IPS DF 6.9 (cell line): ENCODE data around the gene TMEM97.

Source experiments
- DNase-seq: peaks from one replicate; pipeline ENCODE4 v3.0.0-alpha.2; 2013; ENCODE audit warnings: low read depth, low spot score
- H3K27ac ChIP-seq: one replicate; pipeline ENCODE4 v1.5.1; 2013; ENCODE audit warnings: low read length, control low read depth
- H3K27me3 ChIP-seq: 2 replicates; pipeline ENCODE4 v1.6.1; 2013; ENCODE audit warnings: mild to moderate bottlenecking, low read length; ENCODE audit not compliant: control insufficient read depth, insufficient read depth
- H3K36me3 ChIP-seq: 2 replicates; pipeline ENCODE4 v1.6.1; 2013; ENCODE audit warnings: low read length; ENCODE audit not compliant: control insufficient read depth, insufficient read depth
- H3K4me1 ChIP-seq: 2 replicates; pipeline ENCODE4 v1.6.1; 2013; ENCODE audit warnings: low read length; ENCODE audit not compliant: control insufficient read depth, insufficient read depth
- H3K4me3 ChIP-seq: 2 replicates; pipeline ENCODE4 v1.5.1; 2013; ENCODE audit warnings: mild to moderate bottlenecking, low read length
- H3K9me3 ChIP-seq: 2 replicates; pipeline ENCODE4 v1.6.1; 2013; ENCODE audit warnings: low read length, inconsistent platforms; ENCODE audit not compliant: control insufficient read depth, insufficient read depth
- WGBS: extraction: QIAGEN DNeasy Blood & Tissue Kit; methylation state at CpG from one replicate; pipeline ENCODE4 v1.1.7; 2013; ENCODE audit warnings: mixed read lengths, missing lambda C conversion rate; ENCODE audit not compliant: insufficient read length, insufficient coverage; 5-methylcytosine and 5-hydroxymethylcytosine counted together

Gene TMEM97

DNA sequence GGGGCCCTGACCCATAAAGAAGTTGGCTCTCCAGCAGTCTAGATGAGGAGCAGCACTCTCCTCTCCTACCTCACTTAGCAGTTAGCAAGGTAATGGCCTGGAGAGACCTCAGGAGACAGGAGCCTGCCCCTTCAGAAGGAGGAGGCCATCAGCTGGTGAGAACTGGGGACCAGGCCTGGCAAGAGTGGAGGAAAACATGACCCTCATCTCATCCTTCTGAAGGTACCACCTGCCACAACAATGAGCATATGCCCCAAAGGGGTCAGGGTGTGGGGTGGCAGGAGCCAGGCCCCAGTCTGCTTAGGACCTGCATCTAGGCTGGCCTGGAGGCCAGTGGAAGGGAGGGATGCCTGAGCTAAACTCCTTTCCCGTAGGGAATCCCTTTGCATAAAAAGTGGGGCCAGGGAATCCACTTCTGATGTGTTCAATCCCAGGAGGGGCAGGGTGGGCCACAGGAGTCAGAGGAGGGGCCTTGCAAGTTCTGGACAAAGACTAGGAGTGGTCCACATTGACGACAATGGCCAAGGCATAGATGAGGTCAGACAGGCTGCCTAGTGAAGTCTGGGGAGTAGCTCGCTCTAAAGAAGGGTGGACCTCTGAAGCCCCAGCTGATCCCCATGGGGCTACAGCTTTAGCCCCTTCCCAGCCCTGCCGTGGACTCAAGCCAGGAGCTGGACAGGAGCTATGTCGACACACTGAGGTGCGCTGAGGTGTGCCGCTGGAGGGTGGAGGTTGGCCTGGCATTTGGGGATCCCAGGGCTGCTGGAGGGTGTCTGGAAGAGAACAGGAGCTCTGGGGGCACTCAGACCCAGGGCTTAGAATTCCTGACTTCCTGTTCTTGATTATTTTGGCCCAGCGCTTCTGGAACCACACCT is 45.0 kb downstream of the TMEM97 start:
- Histone ChIP-seq H3K4me1 (no peaks in the 10 kb centered on the region), H3K27ac (no peak overlapping the region), H3K9me3 (no peaks in the 10 kb centered on the region), H3K4me3 (no peak overlapping the region), H3K27me3 (no peaks in the 10 kb centered on the region), H3K36me3 (peaks cover 7% of the 10 kb centered on the region; the same call in 1 of the 2 replicates)
- no CpG with 5 or more reads among the region's 8 CpGs for WGBS
- no peak for DNase-seq

DNA sequence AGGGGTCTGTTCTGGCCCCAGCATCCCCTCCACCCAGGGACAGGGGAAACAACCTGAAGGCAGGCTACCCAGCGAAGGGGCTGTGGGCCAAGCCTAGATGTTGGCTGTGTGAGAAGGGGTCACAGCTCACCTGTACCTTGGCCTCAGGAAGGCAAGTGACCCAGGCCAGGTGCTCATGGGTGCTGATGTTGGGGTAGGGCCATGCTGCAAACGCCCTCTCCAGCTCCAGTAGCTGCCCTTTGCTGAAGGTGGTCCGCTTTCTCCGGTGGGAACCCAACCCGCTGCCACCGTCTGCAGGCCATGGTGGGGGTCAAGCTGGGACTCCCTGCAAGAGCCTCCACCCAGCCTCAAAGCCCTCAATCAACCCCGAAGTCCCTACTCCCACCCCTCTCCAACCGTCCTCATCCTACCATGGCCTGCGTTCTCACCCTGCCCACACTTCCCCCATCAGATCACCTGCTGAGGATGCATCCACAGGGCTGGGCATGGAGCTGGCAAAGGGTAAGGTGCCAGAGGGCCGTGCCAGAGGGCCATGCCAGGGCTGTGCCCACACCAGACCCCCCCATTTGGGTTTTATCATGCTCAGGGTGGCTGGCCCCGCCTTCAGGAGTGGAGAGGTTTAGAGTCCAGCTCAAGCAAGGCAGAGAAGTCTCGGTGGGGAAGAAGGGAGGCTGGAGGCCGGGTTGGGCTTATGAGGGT is 45.8 kb downstream of the TMEM97 start, which contains the start of gene SEBOX:
Gene SEBOX (minus strand): TSS at position 535 of the 699 bp plus-strand sequence. CDS start 48 bp downstream, at position 487.
- H3K9me3 ChIP-seq = no peaks in the 10 kb centered on the region
- no peaks in the 10 kb centered on the region for H3K27me3 ChIP-seq
- H3K36me3 ChIP-seq = peaks cover 7% of the 10 kb centered on the region; the same call in 1 of the 2 replicates
- no CpG with 5 or more reads among the region's 13 CpGs for WGBS
- no peak within 1 kb of the TSS for H3K4me3 ChIP-seq
- H3K27ac ChIP-seq = no peak within 1 kb of the TSS
- DNase-seq = no peak
- H3K4me1 ChIP-seq = 0 out of 2 replicates have a peak, but pooled peaks cover under 1% of the 10 kb centered on the region

DNA sequence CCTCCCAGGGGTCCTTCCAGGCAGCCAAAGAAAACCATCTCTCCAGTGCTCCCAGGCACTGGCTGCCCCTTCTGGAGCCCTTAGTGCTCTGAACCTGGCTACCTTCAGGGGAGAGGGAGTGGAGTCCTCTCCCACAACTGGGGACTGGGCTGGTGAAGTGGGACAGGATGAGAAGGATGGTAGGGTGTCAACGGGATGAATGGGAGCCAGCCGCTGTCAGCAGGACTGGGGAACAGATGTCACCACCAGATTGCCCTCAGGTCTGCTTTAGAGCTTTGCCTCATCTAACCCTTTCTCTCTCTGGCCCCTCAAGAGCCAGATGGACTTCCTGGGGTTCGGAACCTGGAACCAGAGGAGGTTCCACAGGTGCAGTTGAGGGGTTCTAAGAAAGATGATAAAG is 46.5 kb downstream of the TMEM97 start:
- Histone ChIP-seq H3K36me3 (peaks cover 1% of the 10 kb centered on the region; the same call in 1 of the 2 replicates), H3K27ac (no peak overlapping the region), H3K4me3 (no peak overlapping the region), H3K4me1 (0 out of 2 replicates have a peak, but pooled peaks cover 3% of the 10 kb centered on the region), H3K9me3 (no peaks in the 10 kb centered on the region), H3K27me3 (no peaks in the 10 kb centered on the region)
- WGBS = no CpG with 5 or more reads among the region's 3 CpGs
- no peak for DNase-seq

DNA sequence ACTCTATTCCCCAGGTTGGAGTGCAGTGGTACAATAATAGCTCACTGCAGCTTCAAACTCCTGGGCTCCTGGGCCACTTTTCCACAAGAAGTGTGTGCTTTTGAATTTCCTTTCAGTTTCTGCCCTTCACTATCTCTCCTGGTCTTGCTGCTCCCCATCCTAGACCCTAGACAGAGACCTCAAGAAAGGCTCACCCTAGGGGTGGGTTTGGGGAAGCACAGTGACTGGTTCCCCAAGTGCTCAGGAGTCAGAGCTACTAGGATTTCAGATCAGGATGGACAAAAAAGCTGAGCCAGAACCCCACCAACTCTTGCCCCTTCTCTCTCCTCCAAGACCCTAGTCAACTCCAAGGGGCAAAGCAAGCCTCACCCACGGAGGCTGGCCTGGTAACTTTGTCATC is 47.6 kb downstream of the TMEM97 start:
- Histone ChIP-seq H3K27ac (no peak overlapping the region), H3K36me3 (no peaks in the 10 kb centered on the region)

DNA sequence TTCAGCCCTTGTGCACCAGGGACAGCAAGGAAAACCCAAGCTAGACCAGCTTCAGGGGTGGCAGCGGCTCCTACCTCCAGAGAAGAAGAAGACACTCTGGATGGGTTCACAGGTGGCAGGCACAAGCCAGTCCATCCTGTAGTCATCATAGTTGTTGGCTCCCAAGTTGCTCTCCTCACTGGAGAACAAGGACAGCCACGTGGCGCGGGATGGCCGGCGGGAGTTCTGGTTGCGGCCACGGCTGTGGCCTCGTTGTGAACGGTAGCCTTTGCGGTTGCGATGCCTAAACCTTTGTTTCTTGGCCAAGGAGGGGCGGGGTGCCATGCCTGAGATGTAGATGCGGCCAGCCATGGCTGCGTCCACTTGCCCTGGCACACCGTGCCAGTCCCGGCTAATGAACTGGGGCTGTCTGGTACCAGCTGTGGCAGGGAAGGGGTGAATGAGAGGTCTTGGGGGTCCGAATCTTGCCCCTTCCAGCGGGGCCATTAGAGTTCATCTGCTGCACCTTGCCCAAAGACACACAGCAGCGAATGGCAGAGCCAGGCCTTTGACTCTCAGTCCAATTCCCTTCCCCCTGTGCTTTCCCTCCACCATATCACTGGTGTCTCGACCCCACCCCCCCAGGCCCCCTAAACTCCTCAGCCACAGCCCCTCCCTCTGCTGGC is 48.8 kb downstream of the TMEM97 start:
- no CpG with 5 or more reads among the region's 21 CpGs for WGBS
- H3K36me3 ChIP-seq = no peaks in the 10 kb centered on the region
- peaks cover 5% of the 10 kb centered on the region for H3K27me3 ChIP-seq
- no peak overlapping the region for H3K27ac ChIP-seq
- no peak overlapping the region for H3K4me3 ChIP-seq
- H3K4me1 ChIP-seq = peaks cover 8% of the 10 kb centered on the region
- H3K9me3 ChIP-seq = no peaks in the 10 kb centered on the region
- no peak for DNase-seq

More for the DNA sequence above, 47.6 kb downstream of the TMEM97 start:
- no CpG with 5 or more reads among the region's 1 CpG for WGBS
- no peak overlapping the region for H3K4me3 ChIP-seq
- H3K9me3 ChIP-seq = no peaks in the 10 kb centered on the region
- H3K27me3 ChIP-seq = no peaks in the 10 kb centered on the region
- no peak for DNase-seq
- 0 out of 2 replicates have a peak, but pooled peaks cover 3% of the 10 kb centered on the region for H3K4me1 ChIP-seq

DNA sequence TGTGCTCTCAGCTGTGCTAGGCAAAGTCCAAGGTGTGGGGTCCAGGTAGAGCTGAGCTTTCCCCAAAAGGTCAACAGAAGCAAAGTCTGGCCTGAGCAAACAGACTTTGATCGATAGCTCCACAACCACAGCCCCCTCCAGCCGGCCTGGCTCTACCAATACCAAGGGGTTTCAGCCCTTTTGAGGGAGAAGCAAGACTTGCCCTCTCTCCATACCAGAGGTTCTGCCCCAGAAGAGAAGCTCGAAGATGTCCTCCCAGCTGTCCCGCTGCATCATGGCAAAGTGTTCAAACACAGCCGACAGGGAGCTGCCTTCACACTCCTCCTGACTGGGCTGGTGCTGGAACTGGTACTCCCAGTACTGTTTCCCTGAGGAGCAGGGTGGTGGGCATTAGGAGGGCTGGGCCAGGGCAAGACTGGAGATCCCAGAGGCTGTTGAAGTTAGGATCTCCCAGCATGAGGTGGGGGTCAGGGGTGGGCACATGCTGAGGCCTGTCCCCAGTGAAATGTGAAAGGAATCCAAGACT is 49.4 kb downstream of the TMEM97 start:
- WGBS = no CpG with 5 or more reads among the region's 5 CpGs
- Histone ChIP-seq H3K4me3 (no peak overlapping the region), H3K9me3 (no peaks in the 10 kb centered on the region), H3K27me3 (peaks cover 10% of the 10 kb centered on the region), H3K36me3 (no peaks in the 10 kb centered on the region), H3K27ac (no peak overlapping the region), H3K4me1 (peaks cover 9% of the 10 kb centered on the region)
- no peak for DNase-seq

DNA sequence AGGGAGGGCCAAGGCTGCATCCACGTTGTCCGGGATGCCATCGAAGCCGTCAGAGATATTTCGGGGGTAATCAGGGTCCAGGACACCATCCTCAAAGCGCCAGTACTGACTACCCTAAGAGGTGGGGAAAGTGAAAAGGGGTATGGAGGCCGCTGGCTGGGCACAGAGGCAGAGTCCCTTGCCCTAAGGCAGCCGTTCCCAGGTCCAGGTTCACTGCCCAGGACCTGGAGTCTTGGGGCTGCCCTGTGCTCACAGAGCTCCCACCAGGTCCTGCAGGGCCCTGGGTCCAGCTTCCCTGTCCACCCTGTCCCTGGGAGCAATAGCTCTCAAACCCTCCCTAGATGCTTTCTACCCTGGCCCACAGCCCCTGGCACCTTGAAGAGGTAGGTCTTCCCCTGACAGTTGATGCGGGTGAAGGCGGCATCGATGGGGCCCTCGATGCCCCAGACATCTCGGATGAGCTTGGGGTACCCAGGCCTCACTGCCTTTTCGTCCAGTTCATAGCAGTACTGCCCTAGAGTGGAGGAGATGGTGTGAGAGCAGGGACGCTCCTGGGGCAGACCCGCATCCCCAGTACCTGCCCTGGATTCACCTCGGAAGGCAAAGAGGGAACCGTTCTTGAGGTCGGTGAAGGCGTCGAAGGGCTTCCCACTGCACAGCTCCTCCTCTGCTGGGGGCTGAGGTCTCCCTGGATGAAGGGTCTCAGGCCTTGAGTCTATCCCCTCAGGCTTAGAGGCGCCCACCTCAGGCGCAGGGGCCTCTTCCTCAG is 50.1 kb downstream of the TMEM97 start:
- H3K4me3 ChIP-seq = no peak overlapping the region
- WGBS = no CpG with 5 or more reads among the region's 23 CpGs
- H3K36me3 ChIP-seq = no peaks in the 10 kb centered on the region
- no peaks in the 10 kb centered on the region for H3K9me3 ChIP-seq
- no peak overlapping the region for H3K27ac ChIP-seq
- peaks cover 13% of the 10 kb centered on the region for H3K27me3 ChIP-seq
- no peak for DNase-seq
- peaks cover 9% of the 10 kb centered on the region for H3K4me1 ChIP-seq

DNA sequence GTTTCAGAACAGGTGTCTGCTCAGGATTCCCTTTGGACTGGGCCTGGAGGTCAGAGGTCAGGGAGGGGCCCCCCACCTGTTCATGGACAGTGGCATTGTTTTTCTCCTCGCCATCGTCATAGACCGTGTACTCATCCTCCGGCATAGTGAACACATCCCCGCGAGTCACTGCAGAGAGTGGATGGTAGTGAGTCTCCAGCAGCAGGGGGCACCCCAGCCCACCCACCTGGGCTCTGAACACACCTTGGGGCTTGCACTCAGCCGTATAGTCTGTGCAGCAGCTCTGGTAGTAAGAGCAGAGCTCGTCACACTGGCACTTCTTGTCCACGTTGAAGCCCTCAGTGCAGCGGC is 50.7 kb downstream of the TMEM97 start:
- WGBS = no CpG with 5 or more reads among the region's 10 CpGs
- no peak for DNase-seq
- Histone ChIP-seq H3K27me3 (peaks cover 13% of the 10 kb centered on the region), H3K27ac (no peak overlapping the region), H3K9me3 (no peaks in the 10 kb centered on the region), H3K4me3 (no peak overlapping the region), H3K4me1 (peaks cover 9% of the 10 kb centered on the region), H3K36me3 (no peaks in the 10 kb centered on the region)

DNA sequence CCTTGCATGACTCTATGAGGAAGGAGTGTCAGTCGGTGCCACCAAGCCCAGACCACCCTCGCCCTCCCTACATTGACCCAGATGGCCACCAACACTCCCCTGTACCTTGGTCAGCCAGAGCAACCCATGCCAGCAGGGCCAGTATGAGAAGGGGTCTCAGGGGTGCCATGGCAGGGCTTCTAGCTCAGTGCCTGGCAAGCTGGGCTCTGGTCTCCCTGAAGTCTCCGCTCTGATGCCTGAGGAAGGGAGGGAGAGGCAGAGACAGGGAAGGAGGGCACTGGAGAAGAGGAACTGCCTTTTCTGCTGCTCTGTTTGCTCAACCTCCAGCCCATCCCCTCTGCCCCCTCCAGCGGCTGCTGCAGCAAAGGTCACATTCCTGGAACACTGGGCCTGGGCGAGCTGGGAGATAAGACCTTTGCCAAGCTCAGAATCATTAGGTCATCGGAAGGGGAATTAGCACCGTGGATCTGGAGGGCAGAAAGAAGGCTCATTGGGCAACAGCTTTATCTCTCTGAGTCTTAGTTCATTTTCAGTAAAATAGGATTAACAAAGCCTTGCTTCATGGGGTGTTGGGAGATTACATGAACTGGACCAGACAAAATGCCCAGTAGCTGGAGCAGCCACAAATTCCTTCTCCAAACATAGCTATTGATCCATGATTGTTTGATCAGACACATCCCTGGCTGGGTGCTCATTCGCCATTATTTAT is 51.2 kb downstream of the TMEM97 start, which contains the start of gene VTN:
Gene VTN (minus strand): TSS at position 273 of the 709 bp plus-strand sequence. CDS start 104 bp downstream, at position 169.
- DNase-seq = no peak

More for the DNA sequence above, 51.2 kb downstream of the TMEM97 start, which contains the start of gene VTN:
- Histone ChIP-seq H3K27me3 (peaks cover 13% of the 10 kb centered on the region), H3K9me3 (no peaks in the 10 kb centered on the region), H3K27ac (no peak within 1 kb of the TSS), H3K4me1 (peaks cover 9% of the 10 kb centered on the region), H3K36me3 (no peaks in the 10 kb centered on the region), H3K4me3 (no peak within 1 kb of the TSS)
- no CpG with 5 or more reads among the region's 8 CpGs for WGBS
